Caki2 (cell line): ENCODE data around the gene C22orf23. TPM values are rescaled to one million over a fixed set of nuclear protein-coding genes. Genes with fewer than 3 reads are reported as not detected.

Experiments
- DNase-seq: peaks from one replicate; pipeline ENCODE4 v3.0.0-alpha.2; 2015; ENCODE audit warnings: low read depth
- in situ Hi-C: cut with HindIII; loops from 2 replicates; pipeline ENCODE4 v1.10.0; 2016; ENCODE audit warnings: low sequenced_read_pairs, low pct_unique_long_range_greater_than_20kb, mixed read lengths
- total RNA-seq: library from RNA; depleted of rRNA; stranded (reverse); fragments of >200 nt; shearing (Covaris generic); gene quantifications from 2 replicates; pipeline ENCODE4 v1.2.3, GENCODE V29; 2014; ENCODE audit warnings: low replicate concordance; rRNA removed

The C22orf23 gene
- total RNA-seq, 1 experiment from 2014 or later, result 0.17 TPM

DNA sequence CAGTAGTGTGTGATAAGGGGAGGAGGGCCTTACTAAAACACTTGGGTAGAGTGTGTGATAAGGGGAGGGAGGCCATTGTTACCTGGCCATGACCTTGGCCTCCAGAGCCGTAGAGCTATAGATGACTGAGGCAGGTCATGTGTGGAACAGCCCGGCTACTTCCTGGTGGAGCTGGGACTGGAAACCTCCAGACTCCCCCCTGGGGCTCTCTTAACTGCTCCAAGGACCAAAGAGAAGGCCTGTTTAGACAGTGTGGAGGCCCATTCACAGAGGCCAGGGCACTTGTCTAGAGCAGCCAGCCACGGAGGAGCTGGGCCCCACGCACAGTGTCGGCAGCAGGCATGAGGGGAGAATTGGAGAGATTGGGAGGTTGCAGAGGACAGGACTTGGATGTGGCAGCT lies 59.8 kb downstream of the C22orf23 start:
- in situ Hi-C loops, result no loop called here
- DNase-seq, result no peak

Other genes with a start within 250 kb of the C22orf23 start
- gene GCAT, start 145.7 kb downstream of the C22orf23 start, total RNA-seq, result 33.4 and 42.3 TPM in 2 replicates
- gene GALR3, start 130.2 kb downstream of the C22orf23 start, total RNA-seq, result not detected in 2 replicates
- 54.0 and 62.0 TPM in 2 replicates for gene ANKRD54, start 109.3 kb downstream of the C22orf23 start, total RNA-seq
- 475 and 492 TPM in 2 replicates for gene EIF3L, start 104.2 kb downstream of the C22orf23 start, total RNA-seq
- 12.5 and 25.7 TPM in 2 replicates for gene MICALL1, start 47.3 kb downstream of the C22orf23 start, total RNA-seq
- 275 and 283 TPM in 2 replicates for gene POLR2F, start 98 bp upstream of the C22orf23 start, total RNA-seq
- gene SOX10, start 31.0 kb upstream of the C22orf23 start, total RNA-seq, result not detected in 2 replicates
- gene PICK1, start 103.8 kb upstream of the C22orf23 start, total RNA-seq, result 11.1 and 30.8 TPM in 2 replicates
- not detected in 2 replicates for gene SLC16A8, start 130.6 kb upstream of the C22orf23 start, total RNA-seq
- gene BAIAP2L2, start 157.1 kb upstream of the C22orf23 start, total RNA-seq, result 4.0 and 8.1 TPM in 2 replicates
- 12.6 and 13.4 TPM in 2 replicates for gene PLA2G6, start 228.2 kb upstream of the C22orf23 start, total RNA-seq
- gene MAFF, start 248.4 kb upstream of the C22orf23 start, total RNA-seq, result 24.5 and 29.3 TPM in 2 replicates